ENCODE results near the gene SUPV3L1.
"Not testable (repeated sequence)": the region's sequence is repeated elsewhere in the genome, so short reads cannot be mapped to it uniquely, and the experiment has no call there.

The SUPV3L1 gene

DNA sequence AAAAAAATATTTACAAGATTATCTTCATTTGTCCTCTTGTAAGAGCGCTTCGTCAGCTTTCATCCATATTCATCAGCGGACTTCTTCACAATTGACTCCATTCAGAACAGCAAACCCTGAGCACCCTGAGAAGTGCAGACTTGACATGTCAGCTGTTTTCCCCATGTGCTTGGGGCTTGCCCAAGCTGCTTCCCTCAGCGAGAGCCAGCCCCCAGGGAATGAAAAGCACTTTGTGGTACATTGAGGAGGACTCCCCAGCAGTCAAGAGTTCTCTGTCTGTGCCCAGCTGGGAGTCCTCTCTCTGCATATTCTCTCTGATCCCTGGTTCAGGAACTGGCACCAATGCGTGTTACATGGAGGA, 62.8 kb downstream of the SUPV3L1 start:
- DNase-seq (ENCODE audit: low read depth), result no peak
- TF ChIP-seq, protein P1, sequence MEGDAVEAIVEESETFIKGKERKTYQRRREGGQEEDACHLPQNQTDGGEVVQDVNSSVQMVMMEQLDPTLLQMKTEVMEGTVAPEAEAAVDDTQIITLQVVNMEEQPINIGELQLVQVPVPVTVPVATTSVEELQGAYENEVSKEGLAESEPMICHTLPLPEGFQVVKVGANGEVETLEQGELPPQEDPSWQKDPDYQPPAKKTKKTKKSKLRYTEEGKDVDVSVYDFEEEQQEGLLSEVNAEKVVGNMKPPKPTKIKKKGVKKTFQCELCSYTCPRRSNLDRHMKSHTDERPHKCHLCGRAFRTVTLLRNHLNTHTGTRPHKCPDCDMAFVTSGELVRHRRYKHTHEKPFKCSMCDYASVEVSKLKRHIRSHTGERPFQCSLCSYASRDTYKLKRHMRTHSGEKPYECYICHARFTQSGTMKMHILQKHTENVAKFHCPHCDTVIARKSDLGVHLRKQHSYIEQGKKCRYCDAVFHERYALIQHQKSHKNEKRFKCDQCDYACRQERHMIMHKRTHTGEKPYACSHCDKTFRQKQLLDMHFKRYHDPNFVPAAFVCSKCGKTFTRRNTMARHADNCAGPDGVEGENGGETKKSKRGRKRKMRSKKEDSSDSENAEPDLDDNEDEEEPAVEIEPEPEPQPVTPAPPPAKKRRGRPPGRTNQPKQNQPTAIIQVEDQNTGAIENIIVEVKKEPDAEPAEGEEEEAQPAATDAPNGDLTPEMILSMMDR (IDR thresholded peaks at IDR 0.05; ENCODE audit: insufficient read depth, low read depth, low read length, missing control alignments), result no peak
- no peak overlapping the region for H3K4me3 ChIP-seq (ENCODE audit: low read depth, low read length)

DNA sequence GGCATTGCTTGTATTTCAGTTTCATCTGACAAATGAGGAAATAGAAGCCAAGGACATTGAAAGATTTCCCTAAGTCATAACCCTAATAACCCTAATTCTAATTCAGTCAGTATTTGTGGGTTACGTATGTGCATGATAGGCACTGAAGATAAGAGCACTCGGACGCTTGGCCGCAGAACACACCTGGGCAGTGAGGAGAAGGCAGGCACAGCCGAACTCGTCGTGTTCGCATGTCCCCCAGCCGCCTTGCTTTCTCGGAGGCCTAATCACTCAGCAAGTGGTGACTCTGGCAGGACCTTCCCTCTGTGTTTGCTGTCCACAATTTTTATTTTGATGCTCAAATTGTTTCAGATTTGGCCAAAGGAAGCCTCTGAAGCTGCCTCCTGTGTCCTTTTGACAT, 63.8 kb downstream of the SUPV3L1 start:
- TF ChIP-seq, protein P1 (IDR thresholded peaks at IDR 0.05; ENCODE audit: insufficient read depth, low read depth, low read length, missing control alignments), result no peak
- no peak overlapping the region for H3K4me3 ChIP-seq (ENCODE audit: low read depth, low read length)
- no peak for DNase-seq (ENCODE audit: low read depth)

DNA sequence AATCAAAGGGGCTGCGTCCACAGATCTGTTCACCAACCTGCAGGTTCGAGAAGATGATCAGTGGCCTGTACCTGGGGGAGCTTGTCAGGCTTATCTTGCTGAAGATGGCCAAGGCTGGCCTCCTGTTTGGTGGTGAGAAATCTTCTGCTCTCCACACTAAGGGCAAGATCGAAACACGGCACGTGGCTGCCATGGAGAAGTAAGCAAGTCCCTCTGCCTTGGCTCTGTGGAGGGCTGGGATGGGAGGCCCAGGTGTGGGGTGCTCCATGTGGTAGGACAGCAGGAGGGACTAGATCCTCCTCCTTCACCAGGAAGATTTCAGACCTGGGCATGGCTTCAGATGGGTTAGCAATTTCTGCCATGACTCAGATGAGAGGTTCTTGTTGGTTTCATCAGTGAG, 66.0 kb downstream of the SUPV3L1 start:
- TF ChIP-seq, protein P1 (IDR thresholded peaks at IDR 0.05; ENCODE audit: insufficient read depth, low read depth, low read length, missing control alignments), result no peak
- H3K4me3 ChIP-seq (ENCODE audit: low read depth, low read length), result no peak overlapping the region
- no peak for DNase-seq (ENCODE audit: low read depth)

DNA sequence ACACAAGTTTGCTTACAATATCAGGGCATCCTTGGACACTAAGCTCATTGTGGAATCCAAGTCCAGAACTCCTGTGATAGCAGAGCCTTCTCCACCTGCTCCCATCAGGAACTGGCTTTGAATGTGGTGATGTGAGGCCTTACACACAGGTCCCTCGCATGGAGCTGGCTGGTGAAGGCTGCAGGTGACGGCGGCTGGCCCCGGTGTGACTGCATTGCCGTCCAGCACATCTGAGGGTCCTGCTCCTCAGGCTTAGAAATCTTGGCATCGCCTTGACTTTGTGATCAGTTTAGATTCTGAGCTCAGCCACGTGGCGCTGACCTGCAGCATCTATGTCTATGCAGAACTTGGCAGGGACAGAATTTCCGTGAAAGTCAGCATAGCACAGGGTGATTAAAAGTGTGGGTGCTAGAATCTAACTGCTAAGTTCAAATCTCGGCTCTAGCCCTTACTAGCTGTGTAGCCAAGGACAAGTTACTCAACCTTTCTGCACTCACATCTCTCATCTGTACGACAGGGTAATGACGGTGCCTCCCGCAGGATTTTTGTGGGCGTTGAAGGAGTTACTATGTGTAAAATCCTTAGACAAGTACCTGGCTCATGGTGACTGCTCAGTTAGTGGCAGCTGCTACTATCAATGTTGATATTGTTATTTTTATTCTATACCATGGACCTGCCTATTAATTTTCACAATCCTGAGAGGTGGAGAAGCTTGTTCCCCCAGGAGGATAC, 66.7 kb downstream of the SUPV3L1 start:
- TF ChIP-seq, protein P1 (IDR thresholded peaks at IDR 0.05; ENCODE audit: insufficient read depth, low read depth, low read length, missing control alignments), result no peak
- H3K4me3 ChIP-seq (ENCODE audit: low read depth, low read length), result no peak overlapping the region
- no peak for DNase-seq (ENCODE audit: low read depth)

DNA sequence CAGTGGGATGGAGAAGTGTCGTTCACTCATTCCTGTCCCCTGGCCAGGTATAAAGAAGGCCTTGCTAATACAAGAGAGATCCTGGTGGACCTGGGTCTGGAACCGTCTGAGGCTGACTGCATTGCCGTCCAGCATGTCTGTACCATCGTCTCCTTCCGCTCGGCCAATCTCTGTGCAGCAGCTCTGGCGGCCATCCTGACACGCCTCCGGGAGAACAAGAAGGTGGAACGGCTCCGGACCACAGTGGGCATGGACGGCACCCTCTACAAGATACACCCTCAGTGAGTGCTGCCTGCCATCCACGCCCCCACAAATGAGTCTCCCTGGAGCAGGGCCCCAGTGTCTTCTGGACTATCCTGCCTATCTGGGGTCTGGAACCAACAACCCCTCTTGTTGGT, 67.3 kb downstream of the SUPV3L1 start:
- TF ChIP-seq, protein P1 (IDR thresholded peaks at IDR 0.05; ENCODE audit: insufficient read depth, low read depth, low read length, missing control alignments), result no peak
- H3K4me3 ChIP-seq (ENCODE audit: low read depth, low read length), result no peak overlapping the region
- DNase-seq (ENCODE audit: low read depth), result no peak

DNA sequence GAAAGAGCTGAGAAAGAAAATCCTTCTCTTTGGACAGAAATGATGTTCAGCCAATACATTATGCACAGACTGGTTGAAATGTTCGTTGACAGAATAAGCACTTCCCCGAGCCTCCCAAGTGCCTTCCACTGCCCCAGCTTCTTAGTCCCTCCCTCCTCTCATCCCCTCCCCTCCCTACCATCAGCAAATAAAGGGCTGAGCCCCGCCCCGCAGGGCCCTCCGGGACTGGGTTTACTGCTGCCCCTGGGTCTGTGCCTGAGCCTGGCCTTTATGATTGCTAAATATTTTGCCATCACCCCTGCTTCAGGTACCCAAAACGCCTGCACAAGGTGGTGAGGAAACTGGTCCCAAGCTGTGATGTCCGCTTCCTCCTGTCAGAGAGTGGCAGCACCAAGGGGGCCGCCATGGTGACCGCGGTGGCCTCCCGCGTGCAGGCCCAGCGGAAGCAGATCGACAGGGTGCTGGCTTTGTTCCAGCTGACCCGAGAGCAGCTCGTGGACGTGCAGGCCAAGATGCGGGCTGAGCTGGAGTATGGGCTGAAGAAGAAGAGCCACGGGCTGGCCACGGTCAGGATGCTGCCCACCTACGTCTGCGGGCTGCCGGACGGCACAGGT, 68.2 kb downstream of the SUPV3L1 start:
- TF ChIP-seq, protein P1 (IDR thresholded peaks at IDR 0.05; ENCODE audit: insufficient read depth, low read depth, low read length, missing control alignments), result no peak
- no peak for DNase-seq (ENCODE audit: low read depth)
- H3K4me3 ChIP-seq (ENCODE audit: low read depth, low read length), result no peak overlapping the region

DNA sequence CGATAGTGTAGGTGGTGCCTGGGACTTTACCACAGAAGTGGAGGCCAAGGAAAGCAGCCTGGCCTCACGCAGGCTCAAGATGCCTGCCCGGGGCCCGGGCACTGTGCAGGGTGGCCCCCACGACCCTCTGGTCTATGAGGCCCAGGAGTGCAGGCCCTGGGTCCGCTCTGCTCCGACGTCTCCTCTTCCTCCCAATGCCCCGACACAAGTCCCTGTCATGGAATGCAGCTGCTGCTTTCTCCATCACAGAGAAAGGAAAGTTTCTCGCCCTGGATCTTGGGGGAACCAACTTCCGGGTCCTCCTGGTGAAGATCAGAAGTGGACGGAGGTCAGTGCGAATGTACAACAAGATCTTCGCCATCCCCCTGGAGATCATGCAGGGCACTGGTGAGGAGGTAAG, 70.0 kb downstream of the SUPV3L1 start:
- no peak overlapping the region for H3K4me3 ChIP-seq (ENCODE audit: low read depth, low read length)
- TF ChIP-seq, protein P1 (IDR thresholded peaks at IDR 0.05; ENCODE audit: insufficient read depth, low read depth, low read length, missing control alignments), result no peak
- DNase-seq (ENCODE audit: low read depth), result no peak

DNA sequence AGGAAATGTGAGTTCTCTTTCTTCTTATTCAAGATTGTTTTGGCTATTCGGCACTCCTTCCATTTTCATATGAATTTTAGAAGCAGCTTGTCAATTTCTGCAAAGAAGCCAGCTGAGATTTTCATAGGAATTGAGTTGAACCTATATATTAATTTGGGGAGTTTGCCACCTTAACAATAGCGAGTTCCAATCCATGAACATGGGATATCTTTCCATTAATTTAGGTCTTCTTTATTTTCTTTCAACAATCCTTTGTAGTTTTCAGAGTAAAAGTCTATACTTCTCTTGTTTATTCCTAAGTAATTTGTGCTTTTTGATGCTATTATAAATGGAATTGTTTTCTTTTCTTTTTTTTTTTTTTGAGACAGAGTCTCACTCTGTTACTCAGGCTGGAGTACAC, 71.4 kb downstream of the SUPV3L1 start:
- H3K4me3 ChIP-seq (ENCODE audit: low read depth, low read length); DNase-seq (ENCODE audit: low read depth): not testable (repeated sequence)

All from GM12865 (cell line).